ENCODE data around the gene TBX4.
"Not testable (repeated sequence)": the region's sequence is repeated elsewhere in the genome, so short reads cannot be mapped to it uniquely, and the experiment has no call there.

Gene TBX4

DNA sequence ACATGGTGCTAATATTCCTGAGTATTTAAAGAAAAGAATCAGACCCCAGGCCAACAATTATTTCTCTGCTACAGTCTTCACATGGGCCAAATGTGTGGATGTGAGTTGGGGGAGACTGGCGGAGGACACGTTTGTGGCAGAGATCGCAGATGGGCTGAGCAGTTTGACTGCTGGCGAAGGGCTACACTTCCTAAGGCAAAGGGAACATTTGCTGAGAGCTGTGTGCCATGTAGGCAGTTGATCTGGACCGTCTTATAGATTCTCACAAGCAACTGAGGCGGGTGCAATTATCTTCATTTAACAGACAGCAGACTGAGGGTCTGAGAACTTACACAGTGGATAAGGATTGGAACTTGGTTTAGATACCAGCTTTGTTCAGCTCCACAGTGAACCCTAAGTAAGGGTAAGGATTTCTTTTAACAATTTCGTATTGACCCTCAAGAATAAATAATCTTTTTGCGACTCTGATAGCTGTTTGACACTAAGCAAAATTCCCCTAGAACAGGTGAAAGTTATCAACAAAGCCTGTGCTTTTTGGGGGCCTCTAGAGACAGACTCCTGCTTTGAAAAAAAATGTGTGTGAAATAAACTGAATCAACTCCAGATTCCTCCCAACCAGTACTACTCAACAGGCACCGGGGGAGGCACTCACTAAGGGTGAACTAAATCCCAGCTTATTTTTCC lies 55.3 kb downstream of the TBX4 start:
- DNase-seq (ENCODE audit: low spot score) = no peak
- TF ChIP-seq, protein P1, sequence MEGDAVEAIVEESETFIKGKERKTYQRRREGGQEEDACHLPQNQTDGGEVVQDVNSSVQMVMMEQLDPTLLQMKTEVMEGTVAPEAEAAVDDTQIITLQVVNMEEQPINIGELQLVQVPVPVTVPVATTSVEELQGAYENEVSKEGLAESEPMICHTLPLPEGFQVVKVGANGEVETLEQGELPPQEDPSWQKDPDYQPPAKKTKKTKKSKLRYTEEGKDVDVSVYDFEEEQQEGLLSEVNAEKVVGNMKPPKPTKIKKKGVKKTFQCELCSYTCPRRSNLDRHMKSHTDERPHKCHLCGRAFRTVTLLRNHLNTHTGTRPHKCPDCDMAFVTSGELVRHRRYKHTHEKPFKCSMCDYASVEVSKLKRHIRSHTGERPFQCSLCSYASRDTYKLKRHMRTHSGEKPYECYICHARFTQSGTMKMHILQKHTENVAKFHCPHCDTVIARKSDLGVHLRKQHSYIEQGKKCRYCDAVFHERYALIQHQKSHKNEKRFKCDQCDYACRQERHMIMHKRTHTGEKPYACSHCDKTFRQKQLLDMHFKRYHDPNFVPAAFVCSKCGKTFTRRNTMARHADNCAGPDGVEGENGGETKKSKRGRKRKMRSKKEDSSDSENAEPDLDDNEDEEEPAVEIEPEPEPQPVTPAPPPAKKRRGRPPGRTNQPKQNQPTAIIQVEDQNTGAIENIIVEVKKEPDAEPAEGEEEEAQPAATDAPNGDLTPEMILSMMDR (IDR thresholded peaks at IDR 0.05; ENCODE audit: extremely low read depth, missing control alignments) = no peak

DNA sequence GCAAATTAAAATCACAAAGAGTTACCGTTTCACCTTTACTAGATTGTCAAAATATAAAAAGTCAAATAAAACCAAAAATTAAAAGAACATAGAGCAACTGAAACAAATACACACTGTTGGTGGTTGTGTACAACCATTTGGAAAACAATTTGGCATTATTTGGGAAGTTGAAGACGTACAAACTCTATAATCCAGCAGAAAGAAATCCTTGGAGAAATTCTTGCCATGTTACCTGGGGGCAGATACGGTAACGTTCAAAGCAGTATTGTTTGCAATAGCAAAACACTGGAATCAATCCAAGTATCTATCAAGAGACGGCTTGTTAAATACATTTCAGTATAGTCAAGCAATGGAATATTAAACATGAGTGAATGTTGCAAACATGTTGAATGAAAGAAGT lies 56.7 kb downstream of the TBX4 start:
- DNase-seq (ENCODE audit: low spot score) = no peak
- TF ChIP-seq, protein P1 (IDR thresholded peaks at IDR 0.05; ENCODE audit: extremely low read depth, missing control alignments) = no peak

DNA sequence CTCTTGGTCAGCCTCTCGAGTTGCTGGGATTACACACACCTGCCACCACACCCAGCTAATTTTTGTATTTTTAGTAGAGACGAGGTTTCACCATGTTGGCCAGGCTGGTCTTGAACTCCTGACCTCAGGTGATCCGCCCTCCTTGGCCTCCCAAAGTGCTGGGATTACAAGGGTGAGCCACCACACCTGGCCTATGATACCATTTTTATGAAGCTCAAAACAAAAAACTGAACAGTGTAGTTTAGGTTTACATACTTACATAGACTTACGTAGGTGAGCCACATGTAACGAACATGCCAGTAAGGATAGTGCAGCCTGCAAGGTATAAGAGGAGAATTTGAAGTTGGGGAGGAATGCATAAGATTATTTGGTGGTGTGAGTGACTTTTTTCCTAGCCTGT lies 57.2 kb downstream of the TBX4 start:
- DNase-seq (ENCODE audit: low spot score) = not testable (repeated sequence)

DNA sequence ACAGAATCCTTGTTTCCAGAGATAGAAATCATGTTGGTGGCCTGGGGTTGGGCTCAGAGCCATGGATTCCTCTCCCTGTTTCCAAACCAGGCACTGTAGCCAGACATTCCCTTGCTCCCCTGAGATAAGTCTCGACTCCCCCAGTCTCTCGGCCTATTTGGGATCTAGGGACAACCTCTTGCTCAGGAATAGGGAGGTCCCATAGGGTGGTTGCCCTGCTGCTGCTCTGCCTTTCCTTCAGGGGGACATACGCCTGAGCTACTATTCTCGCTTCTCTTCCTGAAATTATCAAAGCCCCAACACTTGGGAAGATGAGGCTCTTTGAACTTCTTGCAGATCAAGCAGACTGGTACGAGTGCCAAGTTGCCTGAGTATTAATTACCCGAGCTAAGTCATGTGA lies 58.0 kb downstream of the TBX4 start:
- TF ChIP-seq, protein P1 (IDR thresholded peaks at IDR 0.05; ENCODE audit: extremely low read depth, missing control alignments) = no peak

GRCh38 chr17:61510991-61511390 lies 58.8 kb downstream of the TBX4 start:
- no peak for DNase-seq (ENCODE audit: low spot score)
- TF ChIP-seq, protein P1 (IDR thresholded peaks at IDR 0.05; ENCODE audit: extremely low read depth, missing control alignments) = no peak

More for the DNA sequence above, 58.0 kb downstream of the TBX4 start:
- DNase-seq (ENCODE audit: low spot score) = no peak

- TF ChIP-seq, protein P1 (IDR thresholded peaks at IDR 0.05; ENCODE audit: extremely low read depth, missing control alignments) = no peak
- DNase-seq (ENCODE audit: low spot score) = no peak
These were observed 59.4 kb downstream of the TBX4 start for GRCh38 chr17:61511480-61512182.

DNA sequence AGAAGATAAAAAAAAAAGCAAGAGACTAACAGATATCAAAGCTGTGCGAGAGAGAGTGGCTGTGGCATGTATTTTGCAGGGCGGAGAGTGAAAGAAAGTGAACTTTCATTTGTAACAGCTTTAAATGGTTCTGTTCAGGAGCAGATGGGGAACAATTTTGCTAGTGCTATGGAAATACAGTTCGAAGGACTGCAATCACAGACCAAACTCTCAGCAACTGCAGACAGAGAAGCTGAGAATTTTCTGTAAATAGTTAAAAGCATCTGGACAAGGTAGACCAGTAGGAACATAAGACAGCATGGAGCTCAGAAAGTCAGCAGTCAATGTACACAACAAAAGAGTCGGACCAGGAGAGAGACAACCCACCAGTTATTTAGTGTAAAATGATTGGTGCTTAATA lies 62.3 kb downstream of the TBX4 start:
- TF ChIP-seq, protein P1 (IDR thresholded peaks at IDR 0.05; ENCODE audit: extremely low read depth, missing control alignments) = no peak
- DNase-seq (ENCODE audit: low spot score) = no peak

- TF ChIP-seq, protein P1 (IDR thresholded peaks at IDR 0.05; ENCODE audit: extremely low read depth, missing control alignments) = no peak
- DNase-seq (ENCODE audit: low spot score) = no peak
These were observed 65.0 kb downstream of the TBX4 start for GRCh38 chr17:61517265-61517664.
